LNCAP (cell line): ENCODE data around the gene PLAU.

Experiments
- CTCF ChIP-seq: fragments of 450-650 bp; IDR thresholded peaks from 2 replicates; pipeline ENCODE4 v1.5.1; 2017; ENCODE audit warnings: mild to moderate bottlenecking

Gene PLAU

GRCh38 chr10:73867126-73867807 lies 43.7 kb upstream of the PLAU start:
- TF ChIP-seq CTCF: no peak

DNA sequence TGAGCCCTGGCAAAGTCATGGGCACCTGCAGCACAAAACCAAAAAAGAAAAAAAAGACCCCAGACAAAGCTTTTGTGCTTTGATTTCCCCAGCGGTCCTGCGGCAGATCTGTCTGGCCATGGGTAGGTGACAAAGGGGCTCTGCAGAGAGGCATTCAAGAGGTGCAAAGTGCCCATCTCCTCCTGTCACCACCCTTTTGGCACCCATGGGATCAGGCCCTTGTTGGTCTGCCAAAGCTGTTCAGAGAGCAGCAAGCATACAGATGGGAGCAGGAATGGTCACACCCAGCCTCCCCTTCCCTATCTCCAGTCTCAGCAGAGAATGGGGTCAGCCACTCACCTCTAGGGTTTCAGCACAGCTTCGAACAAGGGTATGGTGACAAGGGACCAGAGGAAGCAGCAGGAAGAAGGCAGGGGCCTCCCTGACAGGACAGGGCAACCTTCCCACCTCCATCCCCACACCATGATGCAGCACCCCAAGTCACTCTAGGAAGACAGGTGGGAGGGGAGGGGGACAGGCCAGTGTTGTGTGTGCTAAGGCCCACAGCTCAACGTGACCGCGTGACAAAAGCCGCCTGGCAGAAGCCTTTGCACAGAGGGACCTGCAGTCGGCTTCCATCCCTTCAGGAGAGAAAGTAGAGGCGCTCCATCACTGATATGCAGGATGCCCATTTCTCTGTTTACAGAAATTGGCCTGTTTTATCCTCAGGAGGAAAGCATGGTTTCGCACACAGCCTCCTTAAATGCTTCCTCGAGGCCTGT lies 42.9 kb upstream of the PLAU start:
- no peak for TF ChIP-seq CTCF

- no peak for TF ChIP-seq CTCF
Observed at GRCh38 chr10:73868655-73869195, 42.2 kb upstream of the PLAU start.

DNA sequence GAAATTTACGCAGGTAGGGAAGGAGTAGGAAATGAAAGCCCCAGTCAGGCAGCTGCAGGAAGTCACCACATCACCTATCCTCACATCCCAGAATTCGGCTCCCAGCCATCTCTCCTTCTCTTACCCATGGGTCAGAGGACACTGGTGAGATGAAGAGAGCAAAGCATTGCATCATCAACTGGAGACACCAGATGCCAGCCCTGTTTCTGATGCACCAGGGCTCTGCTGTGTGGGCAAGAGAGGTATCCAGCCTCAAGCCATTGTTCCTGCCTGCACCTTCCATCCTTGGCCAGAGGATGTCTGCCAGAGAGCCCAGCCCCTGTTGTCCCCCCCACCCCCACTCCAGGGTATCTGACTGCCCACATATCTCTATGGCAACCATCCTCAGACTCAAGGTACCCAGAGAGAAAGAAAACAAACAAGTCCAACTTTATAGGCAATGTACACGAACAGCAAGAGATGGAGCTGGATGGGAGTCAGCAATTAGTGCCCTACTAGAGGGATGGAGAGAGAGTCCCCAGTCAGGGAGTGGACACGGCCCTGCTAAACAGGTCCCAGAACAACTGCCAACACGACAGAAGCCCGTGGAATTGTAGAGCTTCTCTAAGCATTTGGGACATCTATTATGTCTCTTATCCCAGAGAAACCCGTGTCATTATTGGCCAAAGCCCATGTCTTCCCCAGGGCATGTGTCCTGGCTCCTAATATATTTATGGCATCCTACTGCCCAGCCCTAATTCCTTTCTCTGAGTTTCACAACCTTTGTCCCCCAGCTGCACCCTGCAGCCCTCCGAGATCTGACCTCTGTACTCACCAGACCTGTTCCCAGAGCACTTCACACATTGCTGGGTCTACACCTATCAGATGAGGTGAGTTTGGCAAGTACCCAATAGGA lies 39.4 kb upstream of the PLAU start:
- no peak for TF ChIP-seq CTCF

- no peak for TF ChIP-seq CTCF
Observed at GRCh38 chr10:73872190-73872710, 38.7 kb upstream of the PLAU start.

DNA sequence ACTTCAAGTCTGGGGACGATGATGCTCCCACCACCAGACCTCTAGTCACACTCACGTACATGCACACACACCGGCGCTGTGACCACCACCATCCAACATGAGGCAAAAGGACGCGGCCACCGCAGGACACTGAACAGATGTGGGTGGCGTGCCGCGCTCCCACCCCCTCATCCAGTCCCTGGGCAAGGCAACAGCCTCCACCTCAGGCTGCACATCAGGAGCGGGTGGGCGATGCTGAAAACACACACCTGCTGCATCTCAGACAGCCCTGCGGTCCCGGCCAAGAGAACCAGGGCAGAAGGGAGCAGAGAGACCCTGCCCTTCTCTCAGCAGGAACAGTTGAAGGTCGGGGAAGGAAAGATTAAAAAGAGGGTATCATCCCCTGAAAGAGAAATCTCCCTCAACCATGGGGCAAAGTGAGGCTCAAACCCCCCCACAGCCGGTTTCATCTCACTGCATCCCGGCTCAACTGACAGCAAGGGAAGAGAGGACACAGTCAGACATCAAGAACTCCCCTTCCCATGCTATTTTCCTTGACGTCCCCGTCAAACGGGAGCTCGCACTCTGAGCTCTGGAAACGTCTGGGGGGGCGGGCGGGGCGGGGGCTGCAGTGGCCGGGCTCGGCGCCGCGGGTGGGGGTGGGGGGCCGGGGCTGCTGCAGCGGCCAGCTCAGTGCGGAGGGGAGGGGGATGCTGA lies 37.6 kb upstream of the PLAU start:
- TF ChIP-seq CTCF: no peak

- TF ChIP-seq CTCF: no peak
Observed at GRCh38 chr10:73873838-73874215, 37.1 kb upstream of the PLAU start.
